K562 treated with DMSO at 1 percent for 4 hours (cell line): ENCODE results near the gene HNRNPK. TPM values are rescaled to one million over a fixed set of nuclear protein-coding genes. Genes with fewer than 3 reads are reported as not detected.

Experiments
- total RNA-seq: library from RNA; unstranded; fragments of 300-600 nt; gene quantifications from 2 replicates; pipeline ENCODE4 v1.2.3, GENCODE V29; 2022; ENCODE audit not compliant: insufficient read depth

Gene HNRNPK
- 353 and 374 TPM in 2 replicates for total RNA-seq

GRCh38 chr9:83979812-83980394 lies at the start of gene HNRNPK:
TSS of gene HNRNPK (minus strand) at chr9:83980215. CDS start at chr9:83978252, 1,963 bp downstream.

GRCh38 chr9:83980395-83981125 lies 545 bp upstream of the HNRNPK start, which contains the start of gene RMI1:
TSS of gene RMI1 (plus strand) at chr9:83980805. CDS start at chr9:84000987, 20,182 bp downstream.

GRCh38 chr9:83920927-83921707 lies 58.9 kb downstream of the HNRNPK start, which contains the start of gene KIF27:
TSS of gene KIF27 (minus strand) at chr9:83921432. CDS start at chr9:83915591, 5,841 bp downstream.

Other genes with a start within 250 kb of the HNRNPK start
- gene GKAP1, start 162.4 kb downstream of the HNRNPK start, total RNA-seq = 5.8 and 7.4 TPM in 2 replicates
- gene KIF27, start 58.8 kb downstream of the HNRNPK start, total RNA-seq = 0.34 and 0.69 TPM in 2 replicates
- 6.4 and 9.4 TPM in 2 replicates for gene RMI1, start 590 bp upstream of the HNRNPK start, total RNA-seq